ENCODE data around the gene BARX1. TPM values are rescaled to one million over a fixed set of nuclear protein-coding genes. Genes with fewer than 3 reads are reported as not detected.

BARX1 gene
- polyA plus RNA-seq, 6 donors from 2014 or later: not detected

DNA sequence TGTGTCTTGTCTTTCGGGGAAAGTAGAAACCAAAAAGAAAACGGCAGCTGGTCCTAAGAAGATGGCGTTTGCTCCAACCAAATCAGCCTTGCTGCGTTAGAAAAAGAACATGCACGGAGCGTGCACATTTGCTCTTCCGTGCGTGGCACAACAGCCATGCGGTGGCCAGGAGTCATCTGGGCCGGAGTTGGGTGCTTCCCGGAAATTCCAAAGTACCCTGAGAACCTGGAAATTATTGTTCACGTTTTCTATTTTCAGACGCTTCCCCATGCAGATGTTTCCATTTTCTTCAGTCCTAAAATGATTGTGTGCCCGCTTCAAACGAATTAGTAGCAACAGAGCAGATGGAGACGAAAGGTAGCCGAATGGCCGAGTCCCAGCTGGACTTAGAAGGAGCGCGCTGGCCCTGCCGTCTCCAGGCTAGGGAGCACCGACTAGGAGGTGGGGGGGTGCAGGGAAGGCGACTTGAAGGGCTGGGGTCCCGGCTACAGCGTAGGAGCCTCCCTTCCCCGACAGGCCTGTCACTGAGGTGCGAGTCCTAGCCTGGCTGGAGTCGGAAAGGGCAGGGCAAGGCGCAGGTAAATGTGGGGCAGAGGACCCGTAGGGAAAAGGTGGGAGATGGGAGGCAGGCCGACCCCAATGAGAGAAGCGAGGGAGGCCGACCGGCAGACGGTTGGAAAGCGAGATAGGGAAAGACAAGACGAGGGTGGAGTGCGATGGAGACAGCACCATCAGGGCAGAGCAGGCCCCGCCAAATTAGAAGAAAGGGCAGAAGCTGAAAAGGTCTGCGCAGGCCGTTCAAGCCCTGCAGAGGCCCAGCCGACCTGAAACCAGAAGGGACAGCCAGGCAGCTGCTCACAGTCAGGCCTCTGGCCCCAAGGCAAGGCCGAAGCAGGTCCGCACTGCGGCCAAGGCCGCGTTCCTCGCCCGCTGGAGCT is 1.4 kb downstream of the BARX1 start:
- H3K4me3 Mint-ChIP-seq: peak overlapping the region; percentile 72 to 90 (median 79)
- H3K27ac Mint-ChIP-seq: peak overlapping the region in 4 of 6 donors; percentile 53 to 95 (median 90)
- ATAC-seq (ENCODE audit: low read depth in 2 of 2): no peak
- peaks cover 0 to 17% of the 10 kb centered on the region in 2 donors for H3K36me3 Mint-ChIP-seq
- H3K27me3 Mint-ChIP-seq: peaks cover 53 to 91% (median 84%) of the 10 kb centered on the region in 3 donors
- no peak for DNase-seq
- peaks cover 50 to 67% (median 54%) of the 10 kb centered on the region in 3 donors for H3K4me1 Mint-ChIP-seq
- H3K9me3 Mint-ChIP-seq: peaks cover 1 to 10% (median 5%) of the 10 kb centered on the region in 7 donors

DNA sequence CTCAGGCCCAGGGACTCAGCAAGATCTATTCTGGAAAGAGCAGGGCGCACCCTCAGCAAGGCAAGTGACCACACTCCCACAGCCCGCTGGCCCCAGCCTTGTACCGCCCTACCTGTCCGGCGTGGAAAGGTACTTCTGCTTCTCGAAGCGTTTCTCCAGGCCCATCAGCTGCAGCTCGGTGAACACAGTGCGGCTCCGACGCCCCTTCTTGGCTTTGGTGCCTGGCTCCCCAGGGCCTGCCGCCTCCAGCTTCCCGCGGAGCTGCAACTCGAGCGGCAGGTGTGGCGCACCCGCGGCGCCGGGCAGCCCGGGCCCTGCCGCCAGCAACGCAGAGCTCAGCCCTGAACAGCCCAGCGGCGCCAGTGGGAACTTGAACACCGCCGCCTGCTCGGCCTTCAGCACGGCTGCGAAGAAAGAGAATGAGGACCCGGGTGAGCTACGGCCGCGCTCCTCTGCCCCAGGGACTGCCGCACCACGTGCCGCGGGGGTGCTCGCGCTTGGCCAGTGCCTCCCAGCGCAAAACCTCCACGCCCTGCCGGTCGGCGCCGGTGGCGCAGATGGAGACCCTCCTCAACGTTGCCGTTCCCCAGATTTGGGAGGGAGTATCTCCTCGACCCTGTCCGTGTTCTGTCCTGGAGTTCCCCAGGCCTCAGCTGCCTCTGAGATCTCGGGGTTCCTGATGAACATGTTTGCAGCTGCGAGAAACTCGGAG is 2.2 kb downstream of the BARX1 start:
- Mint-ChIP-seq H3K27ac (peak overlapping the region in 4 of 6 donors; percentile 78 to 95 (median 86)), H3K4me3 (peak overlapping the region; percentile 73 to 90 (median 82))

DNA sequence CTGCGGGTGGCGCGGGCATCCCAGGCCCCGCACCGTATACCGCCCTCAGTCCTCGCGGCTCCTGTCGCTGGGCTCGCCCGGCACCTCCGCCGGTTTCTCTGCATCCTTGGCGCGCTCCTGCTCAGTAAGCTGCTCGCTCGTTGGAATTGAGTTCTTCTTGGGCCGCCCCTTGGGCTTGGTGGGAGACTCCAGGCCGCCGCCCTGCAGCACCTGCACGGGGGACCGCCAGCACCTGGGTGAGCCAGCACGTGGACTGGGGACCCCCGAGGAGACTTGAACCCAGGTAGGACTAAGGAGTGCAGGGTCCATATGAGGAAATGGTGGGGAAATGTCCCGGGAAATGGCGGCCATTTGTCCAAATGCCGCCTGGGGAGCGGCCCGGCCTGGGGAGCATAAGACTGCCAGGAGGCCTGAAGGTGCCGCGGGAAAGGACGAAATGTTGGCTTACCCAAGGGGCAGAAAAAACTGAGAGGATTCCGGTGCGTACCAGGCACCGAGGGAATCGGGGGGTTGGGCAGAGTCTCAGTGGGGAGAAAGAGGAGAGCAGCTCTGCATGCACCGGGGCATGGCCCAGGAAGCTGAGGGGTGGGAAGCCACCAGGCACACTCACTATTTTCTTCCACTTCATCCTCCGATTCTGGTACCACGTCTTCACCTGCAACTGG is 2.9 kb downstream of the BARX1 start:
- Mint-ChIP-seq H3K4me1 (peaks cover 46 to 57% (median 47%) of the 10 kb centered on the region in 3 donors), H3K9me3 (peaks cover 1 to 10% (median 5%) of the 10 kb centered on the region in 7 donors), H3K4me3 (peak overlapping the region; percentile 22 to 83 (median 76)), H3K27me3 (peaks cover 51 to 91% (median 84%) of the 10 kb centered on the region in 3 donors), H3K27ac (peak overlapping the region in 3 of 6 donors; percentile 22 to 78 (median 54)), H3K36me3 (peaks cover 0 to 17% of the 10 kb centered on the region in 2 donors)
- ATAC-seq (ENCODE audit: low read depth in 2 of 2) (no peak), DNase-seq (no peak)

More for the DNA sequence above, 2.2 kb downstream of the BARX1 start:
- Mint-ChIP-seq H3K36me3 (peaks cover 0 to 17% of the 10 kb centered on the region in 2 donors), H3K27me3 (peaks cover 53 to 91% (median 84%) of the 10 kb centered on the region in 3 donors), H3K9me3 (peaks cover 1 to 10% (median 5%) of the 10 kb centered on the region in 7 donors), H3K4me1 (peaks cover 48 to 59% (median 50%) of the 10 kb centered on the region in 3 donors)
- ATAC-seq (ENCODE audit: low read depth in 2 of 2): peak in 1 of 2 donors; percentile 13
- DNase-seq: no peak

DNA sequence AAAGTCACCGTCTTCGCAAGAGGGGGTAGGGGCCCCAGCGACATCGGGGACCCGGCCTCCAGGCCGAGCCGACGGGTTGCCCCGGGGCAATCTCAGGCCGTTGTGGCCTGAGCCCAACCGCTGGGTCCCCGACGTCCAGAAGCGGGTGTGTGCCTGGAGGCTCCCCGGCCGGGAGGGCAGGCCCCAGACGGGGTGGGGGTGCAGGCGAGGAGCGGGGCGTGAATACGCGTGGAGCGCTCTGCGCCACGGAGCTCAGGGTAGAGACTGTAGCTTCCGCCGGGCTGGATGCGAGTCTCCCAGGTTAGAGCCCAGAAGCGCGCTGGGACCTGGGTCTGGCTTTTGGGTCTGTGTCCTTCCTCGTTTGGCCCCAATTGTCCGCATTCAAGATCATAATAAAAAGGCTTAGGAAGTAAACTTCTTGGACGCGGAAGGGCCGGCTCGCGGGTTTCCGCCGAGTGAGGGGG is 3.5 kb downstream of the BARX1 start:
- Mint-ChIP-seq H3K4me3 (peak overlapping the region; percentile 66 to 83 (median 80)), H3K36me3 (peaks cover 0 to 17% of the 10 kb centered on the region in 2 donors), H3K4me1 (peaks cover 46 to 57% (median 50%) of the 10 kb centered on the region in 3 donors), H3K9me3 (peaks cover 1 to 10% (median 5%) of the 10 kb centered on the region in 7 donors), H3K27me3 (peaks cover 53 to 89% (median 86%) of the 10 kb centered on the region in 3 donors), H3K27ac (peak overlapping the region in 1 of 6 donors; percentile 32)
- DNase-seq (no peak), ATAC-seq (ENCODE audit: low read depth in 2 of 2) (no peak)

DNA sequence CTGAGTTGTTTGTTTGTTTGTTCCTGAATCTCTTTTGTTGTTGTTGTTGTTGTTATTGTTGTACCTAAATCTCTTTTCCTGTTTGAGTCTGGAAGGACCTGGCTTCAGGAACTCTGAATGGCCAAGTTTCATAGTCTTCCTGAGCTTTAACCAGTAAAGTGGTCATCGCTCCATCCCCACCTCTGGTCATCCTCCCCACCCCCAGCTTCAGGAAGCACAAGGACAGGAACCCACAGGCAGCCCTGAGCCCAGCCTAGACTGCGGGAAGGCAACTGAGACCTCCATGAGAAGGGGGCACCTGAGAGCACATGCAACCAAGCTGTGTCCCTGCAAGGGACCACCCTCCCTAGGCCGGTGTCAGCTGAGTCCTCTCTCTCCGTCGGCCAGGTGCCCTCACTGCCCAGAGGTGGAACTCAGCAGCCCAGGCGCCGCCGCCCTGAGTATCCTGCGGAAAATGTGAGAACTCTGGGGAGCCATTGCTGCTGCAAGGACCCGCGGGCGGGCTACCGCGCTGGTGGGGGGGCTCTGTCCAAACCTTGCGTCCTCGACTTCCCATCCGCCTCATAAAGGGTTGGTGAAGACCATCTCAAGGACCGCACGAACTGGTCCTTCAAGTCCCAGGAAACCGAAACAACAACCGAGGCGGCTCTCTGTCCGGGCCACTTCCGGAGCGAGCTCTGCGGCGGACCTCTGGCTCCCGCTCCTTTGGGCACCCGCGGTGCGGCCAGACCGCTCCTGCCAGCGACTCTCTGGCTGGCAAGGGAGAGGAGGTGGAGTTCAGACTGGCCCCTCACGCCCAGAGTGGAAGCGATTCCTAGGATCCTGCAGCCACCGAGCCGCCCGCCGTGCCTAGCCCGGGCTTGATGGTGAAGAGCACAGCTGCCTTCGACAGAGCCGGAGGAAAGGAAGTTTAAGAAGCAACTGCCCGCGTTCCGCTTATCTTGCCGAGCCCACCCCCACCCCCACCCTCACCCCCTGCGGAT is 4.2 kb downstream of the BARX1 start:
- Mint-ChIP-seq H3K4me3 (peak overlapping the region; percentile 66 to 84 (median 80)), H3K36me3 (peaks cover 0 to 24% of the 10 kb centered on the region in 2 donors), H3K9me3 (peaks cover 1 to 10% (median 5%) of the 10 kb centered on the region in 7 donors), H3K27ac (peak overlapping the region in 2 of 6 donors; percentile 14 to 32), H3K27me3 (peaks cover 53 to 89% (median 89%) of the 10 kb centered on the region in 3 donors), H3K4me1 (peaks cover 47 to 58% (median 52%) of the 10 kb centered on the region in 3 donors)
- ATAC-seq (ENCODE audit: low read depth in 2 of 2) (no peak), DNase-seq (no peak)

DNA sequence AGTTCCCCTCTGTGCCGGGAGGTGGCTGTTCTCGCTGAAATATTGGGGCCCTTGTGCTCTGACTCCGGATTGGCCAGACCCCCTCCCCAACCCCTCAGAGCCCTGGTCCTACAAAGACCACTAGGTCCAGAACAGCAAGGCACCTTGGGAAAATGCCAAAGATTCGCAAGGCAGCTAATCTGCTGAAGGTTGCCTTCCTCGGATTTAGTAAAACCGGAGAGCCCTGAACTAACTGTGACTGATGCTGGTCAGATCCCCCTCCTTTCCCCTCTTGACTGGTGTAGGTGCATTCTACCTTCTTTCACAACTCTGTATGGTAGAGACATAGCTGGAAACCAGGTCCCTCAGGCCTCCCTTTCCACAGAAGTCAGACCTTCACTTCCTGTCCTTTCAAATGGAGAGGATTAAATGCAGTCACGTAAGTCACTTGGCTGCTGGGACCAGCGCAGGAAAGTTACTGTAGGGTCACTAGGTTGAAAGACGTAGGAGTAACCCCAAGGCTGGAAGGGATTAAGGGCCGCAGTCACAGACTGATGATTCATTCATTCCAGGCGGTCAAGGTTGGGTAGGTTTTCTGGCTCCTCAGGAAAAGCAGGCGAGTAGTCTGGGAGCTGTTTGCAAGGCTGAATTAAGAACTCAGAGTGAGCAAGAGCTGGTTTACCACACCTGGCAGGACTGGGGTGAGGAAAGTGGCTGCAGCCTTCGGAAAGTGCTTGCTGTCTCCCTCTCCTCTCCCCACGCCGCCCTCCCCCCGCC is 5.3 kb downstream of the BARX1 start:
- Mint-ChIP-seq H3K9me3 (peaks cover 3 to 8% (median 5%) of the 10 kb centered on the region in 7 donors), H3K4me1 (peaks cover 50 to 62% (median 55%) of the 10 kb centered on the region in 3 donors), H3K36me3 (peaks cover 0 to 32% of the 10 kb centered on the region in 2 donors), H3K27ac (no peak overlapping the region), H3K4me3 (peak overlapping the region in 6 of 8 donors; percentile 5 to 81 (median 58)), H3K27me3 (peaks cover 56 to 92% (median 90%) of the 10 kb centered on the region in 3 donors)
- DNase-seq (no peak), ATAC-seq (ENCODE audit: low read depth in 2 of 2) (no peak)

DNA sequence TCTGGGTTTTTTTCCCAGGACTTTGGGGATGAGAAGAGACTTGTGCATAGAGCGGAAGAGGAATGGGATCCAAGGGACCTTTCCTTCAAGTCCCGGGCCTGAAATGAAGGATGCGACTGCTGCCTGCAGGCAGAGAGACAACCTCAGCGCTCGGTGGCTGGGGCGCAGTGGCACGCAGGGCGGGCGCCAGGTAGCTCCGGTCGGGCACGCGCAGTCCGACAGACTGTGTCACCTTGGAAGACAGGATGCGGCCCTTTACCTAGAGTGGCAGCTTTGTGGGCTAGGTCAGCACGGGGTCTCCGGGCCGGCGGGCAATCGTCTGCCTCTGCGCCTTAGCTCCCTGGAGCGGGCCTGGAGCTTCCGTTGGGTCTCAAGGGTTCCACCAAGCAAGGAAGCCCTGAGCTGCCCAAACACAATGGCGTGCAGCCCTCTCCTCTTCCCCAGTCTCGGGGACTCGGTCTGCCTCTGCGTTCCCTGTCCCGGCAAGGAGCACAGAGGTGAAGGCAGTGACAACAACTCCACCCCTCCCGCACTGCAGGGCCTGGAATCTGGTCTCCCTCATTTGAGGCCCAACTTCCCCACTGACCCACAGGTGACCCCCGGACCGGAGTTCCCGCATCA is 6.0 kb downstream of the BARX1 start:
- DNase-seq (no peak), ATAC-seq (ENCODE audit: low read depth in 2 of 2) (no peak)
- Mint-ChIP-seq H3K4me3 (peak overlapping the region in 1 of 8 donors; percentile 19), H3K27me3 (peaks cover 56 to 95% (median 94%) of the 10 kb centered on the region in 3 donors), H3K9me3 (peaks cover 3 to 8% (median 5%) of the 10 kb centered on the region in 7 donors), H3K36me3 (peaks cover 0 to 31% of the 10 kb centered on the region in 2 donors), H3K4me1 (peaks cover 50 to 62% (median 56%) of the 10 kb centered on the region in 3 donors), H3K27ac (no peak overlapping the region)

DNA sequence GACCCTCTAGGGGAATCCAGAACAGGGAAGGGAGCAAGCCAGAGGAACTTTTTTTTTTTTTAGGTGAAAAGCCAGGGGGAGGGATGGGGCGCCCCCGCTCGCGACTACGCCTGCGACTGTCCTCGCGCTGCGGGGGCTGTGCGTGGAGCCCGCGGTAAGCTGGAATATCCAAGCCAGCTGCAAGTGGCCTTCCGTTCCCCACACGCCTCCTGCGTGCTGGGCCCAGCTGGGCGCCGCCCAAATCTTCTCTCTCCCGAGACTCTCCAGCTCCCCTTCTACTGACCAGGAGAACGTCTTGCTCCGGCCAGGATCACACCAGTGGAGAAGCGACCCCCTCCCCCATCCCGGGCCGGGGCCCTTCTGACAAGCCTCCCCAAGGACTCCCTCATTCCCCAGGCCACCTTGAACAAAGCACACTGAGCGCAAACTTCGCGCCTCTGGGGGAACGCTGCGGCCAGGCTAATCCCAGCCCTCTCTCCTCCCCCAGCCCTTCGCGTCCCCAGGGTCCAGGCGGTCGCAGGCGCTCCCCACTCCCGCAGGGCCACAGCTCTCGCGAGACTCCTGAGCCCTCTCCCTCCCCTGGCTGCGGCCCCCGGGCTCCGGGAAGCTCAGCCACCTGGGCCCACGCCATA is 6.6 kb downstream of the BARX1 start:
- ATAC-seq (ENCODE audit: low read depth in 2 of 2) (no peak), DNase-seq (no peak)
- H3K27me3 Mint-ChIP-seq: peaks cover 55 to 95% (median 94%) of the 10 kb centered on the region in 3 donors
- H3K9me3 Mint-ChIP-seq: peaks cover 0 to 7% (median 4%) of the 10 kb centered on the region in 7 donors
- H3K4me1 Mint-ChIP-seq: peaks cover 44 to 56% (median 51%) of the 10 kb centered on the region in 3 donors
- H3K27ac Mint-ChIP-seq: no peak overlapping the region
- peaks cover 0 to 25% of the 10 kb centered on the region in 2 donors for H3K36me3 Mint-ChIP-seq
- H3K4me3 Mint-ChIP-seq: peak overlapping the region in 1 of 8 donors; percentile 33

DNA sequence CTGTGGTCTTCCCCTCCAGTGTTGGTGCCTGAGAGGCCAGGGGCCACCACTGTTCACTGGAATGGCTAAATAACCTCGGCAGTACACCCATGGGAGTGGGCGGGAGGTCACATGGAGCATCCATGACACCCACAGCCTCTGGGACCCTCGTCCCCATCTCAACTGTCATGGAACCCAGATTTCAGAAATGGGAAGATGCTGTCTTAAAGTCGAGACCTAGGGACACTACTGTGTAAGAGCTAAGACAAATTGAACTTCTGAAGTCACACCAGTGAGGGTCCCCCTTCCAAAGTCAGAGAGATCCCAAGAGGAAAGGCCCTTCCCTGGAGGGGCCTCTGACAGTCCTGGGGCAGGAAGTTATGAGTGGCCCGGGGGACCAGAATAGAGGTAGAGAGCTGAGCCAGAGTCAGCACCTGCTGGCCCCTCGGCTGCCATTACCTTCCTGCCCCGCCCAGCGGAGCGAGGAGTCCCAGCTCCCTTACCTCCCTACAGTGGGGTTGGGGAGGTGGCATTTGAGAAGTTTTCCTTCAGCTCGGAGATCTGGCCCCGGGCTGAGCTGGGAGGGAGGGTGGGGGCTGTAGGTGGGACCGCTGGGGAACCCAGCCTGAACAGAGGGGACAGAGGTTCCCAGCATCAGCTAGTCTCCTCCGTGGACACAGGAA is 7.6 kb downstream of the BARX1 start:
- peaks cover 0 to 24% of the 10 kb centered on the region in 2 donors for H3K36me3 Mint-ChIP-seq
- H3K27ac Mint-ChIP-seq: no peak overlapping the region
- peak overlapping the region in 2 of 8 donors; percentile 19 to 25 for H3K4me3 Mint-ChIP-seq
- peaks cover 0 to 5% (median 3%) of the 10 kb centered on the region in 7 donors for H3K9me3 Mint-ChIP-seq
- DNase-seq: no peak
- peaks cover 37 to 46% (median 45%) of the 10 kb centered on the region in 3 donors for H3K4me1 Mint-ChIP-seq
- ATAC-seq (ENCODE audit: low read depth in 2 of 2): no peak
- H3K27me3 Mint-ChIP-seq: peaks cover 57 to 95% (median 94%) of the 10 kb centered on the region in 3 donors

DNA sequence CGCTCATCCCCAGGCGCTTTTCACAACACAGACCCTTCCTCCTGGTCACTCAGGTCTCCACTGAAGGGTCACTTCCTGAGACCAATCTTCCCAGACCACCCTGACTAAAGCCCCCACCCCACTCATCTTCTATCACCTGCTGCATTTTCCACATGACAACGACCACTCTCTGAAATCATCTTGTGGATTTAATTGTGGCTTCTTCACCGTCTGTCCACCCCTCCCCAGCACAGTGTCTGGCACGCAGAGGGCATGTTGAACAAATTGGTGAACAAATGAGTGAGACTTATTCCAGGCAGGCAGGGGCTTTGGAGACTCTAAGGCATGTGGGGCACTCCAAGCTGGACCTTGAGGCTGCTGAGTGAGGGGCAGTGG is 8.8 kb downstream of the BARX1 start:
- Mint-ChIP-seq H3K4me1 (peaks cover 28 to 41% (median 33%) of the 10 kb centered on the region in 3 donors), H3K36me3 (peaks cover 0 to 25% of the 10 kb centered on the region in 2 donors), H3K4me3 (peak overlapping the region; percentile 31 to 88 (median 64)), H3K27ac (no peak overlapping the region), H3K27me3 (peaks cover 61 to 95% (median 94%) of the 10 kb centered on the region in 3 donors), H3K9me3 (peaks cover 0 to 5% (median 2%) of the 10 kb centered on the region in 7 donors)
- no peak for DNase-seq
- no peak for ATAC-seq (ENCODE audit: low read depth in 2 of 2)

Data from naive B cell (primary cell).